Stomach (tissue), 4 donors: Measurements from ENCODE around the gene HS2ST1.

Source experiments
- POLR2AphosphoS5 ChIP-seq, 3 donors: sonication (generic); formaldehyde crosslinking; IDR thresholded peaks; one replicate each; pipeline ENCODE4 v1.6.1; 2016; ENCODE audit warnings: antibody characterized with exemption in 3 of 3
- TF ChIP-seq, protein P1 (sequence below), 7 experiments: fragments of 450-650 bp in 4 of 7; fragments of 200-600 bp in 3 of 7; sonication (generic) in 3 of 7; IDR thresholded peaks; one replicate each; pipeline ENCODE4 v1.5.1; 2016 to 2019; ENCODE audit warnings: antibody characterized with exemption in 7 of 7, control low read depth in 2 of 7, mild to moderate bottlenecking in 1 of 7

DNA sequence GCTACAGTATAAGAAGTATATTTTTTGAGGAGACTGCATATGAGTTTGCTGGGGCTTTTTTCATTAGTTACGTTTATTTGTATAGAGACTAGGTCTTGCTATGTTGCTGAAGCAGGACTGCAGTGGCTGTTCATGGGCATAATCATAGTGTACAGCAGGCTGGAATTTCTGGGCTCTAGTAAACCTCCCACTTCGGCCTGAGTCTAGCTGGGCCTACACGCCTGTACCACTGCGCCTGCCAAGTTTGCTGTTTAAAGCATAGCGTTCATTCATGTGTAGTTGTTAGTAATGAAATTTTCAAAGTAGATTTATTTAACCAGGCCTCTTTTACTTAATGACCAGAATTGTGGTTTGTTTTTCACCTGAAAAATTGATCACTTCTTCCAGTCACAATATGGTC, 33.8 kb downstream of the HS2ST1 start:
- TF ChIP-seq, protein P1, sequence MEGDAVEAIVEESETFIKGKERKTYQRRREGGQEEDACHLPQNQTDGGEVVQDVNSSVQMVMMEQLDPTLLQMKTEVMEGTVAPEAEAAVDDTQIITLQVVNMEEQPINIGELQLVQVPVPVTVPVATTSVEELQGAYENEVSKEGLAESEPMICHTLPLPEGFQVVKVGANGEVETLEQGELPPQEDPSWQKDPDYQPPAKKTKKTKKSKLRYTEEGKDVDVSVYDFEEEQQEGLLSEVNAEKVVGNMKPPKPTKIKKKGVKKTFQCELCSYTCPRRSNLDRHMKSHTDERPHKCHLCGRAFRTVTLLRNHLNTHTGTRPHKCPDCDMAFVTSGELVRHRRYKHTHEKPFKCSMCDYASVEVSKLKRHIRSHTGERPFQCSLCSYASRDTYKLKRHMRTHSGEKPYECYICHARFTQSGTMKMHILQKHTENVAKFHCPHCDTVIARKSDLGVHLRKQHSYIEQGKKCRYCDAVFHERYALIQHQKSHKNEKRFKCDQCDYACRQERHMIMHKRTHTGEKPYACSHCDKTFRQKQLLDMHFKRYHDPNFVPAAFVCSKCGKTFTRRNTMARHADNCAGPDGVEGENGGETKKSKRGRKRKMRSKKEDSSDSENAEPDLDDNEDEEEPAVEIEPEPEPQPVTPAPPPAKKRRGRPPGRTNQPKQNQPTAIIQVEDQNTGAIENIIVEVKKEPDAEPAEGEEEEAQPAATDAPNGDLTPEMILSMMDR (IDR thresholded peaks at IDR 0.05): no peak
- TF ChIP-seq POLR2AphosphoS5 (IDR thresholded peaks at IDR 0.05): no peak
